AML-193 (cell line): ENCODE measurements around the gene DEF6.

ENCODE experiments used
- DNase-seq, 2 experiments: peaks; one replicate each; lab custom pipeline; 2025; lab: John Stamatoyannopoulos, UW

Gene DEF6, protein sequence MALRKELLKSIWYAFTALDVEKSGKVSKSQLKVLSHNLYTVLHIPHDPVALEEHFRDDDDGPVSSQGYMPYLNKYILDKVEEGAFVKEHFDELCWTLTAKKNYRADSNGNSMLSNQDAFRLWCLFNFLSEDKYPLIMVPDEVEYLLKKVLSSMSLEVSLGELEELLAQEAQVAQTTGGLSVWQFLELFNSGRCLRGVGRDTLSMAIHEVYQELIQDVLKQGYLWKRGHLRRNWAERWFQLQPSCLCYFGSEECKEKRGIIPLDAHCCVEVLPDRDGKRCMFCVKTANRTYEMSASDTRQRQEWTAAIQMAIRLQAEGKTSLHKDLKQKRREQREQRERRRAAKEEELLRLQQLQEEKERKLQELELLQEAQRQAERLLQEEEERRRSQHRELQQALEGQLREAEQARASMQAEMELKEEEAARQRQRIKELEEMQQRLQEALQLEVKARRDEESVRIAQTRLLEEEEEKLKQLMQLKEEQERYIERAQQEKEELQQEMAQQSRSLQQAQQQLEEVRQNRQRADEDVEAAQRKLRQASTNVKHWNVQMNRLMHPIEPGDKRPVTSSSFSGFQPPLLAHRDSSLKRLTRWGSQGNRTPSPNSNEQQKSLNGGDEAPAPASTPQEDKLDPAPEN

DNA sequence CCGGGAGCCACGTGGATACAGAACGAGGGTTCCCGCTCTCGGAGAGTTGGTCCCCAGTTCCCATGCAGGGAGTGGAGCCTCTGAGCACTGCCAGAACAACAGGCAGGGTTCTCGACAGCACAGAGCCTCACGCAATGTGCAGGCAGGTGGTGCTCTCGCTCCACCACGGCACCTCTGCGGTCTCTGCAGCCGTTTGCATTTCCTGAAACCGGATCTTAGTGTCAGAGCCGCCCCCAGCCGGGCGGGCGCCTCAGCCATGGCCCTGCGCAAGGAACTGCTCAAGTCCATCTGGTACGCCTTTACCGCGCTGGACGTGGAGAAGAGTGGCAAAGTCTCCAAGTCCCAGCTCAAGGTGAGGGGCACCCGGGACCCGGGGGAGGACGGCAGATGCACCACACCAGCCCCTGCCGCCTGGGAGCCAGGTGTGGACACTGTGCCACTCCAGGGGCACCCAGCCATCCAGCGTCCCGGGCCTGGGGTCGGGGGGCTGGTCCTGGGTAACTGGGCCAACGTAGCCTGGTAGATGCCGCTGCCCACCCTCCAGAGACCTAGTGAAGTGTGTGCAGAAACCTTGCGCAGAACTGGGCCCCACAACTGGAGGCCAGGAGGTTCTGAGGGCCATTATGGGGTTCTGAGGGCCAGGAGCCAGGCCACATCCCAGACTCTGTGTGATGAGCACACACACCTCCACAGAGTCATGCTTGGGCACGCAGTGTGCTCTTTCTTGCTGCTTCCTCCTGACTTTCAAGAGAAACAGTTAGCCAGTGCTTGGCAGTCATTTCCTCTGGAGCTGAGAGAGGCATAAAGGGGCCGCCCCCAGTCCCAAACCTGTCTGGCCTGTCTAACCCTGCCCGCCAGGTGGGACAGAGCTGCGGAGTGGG, at the start of gene DEF6:
DEF6 (plus strand) TSS at position 218 of the 881 bp plus-strand sequence; CDS start at position 257, 39 bp downstream.
- peak; percentile 95 to 98 for DNase-seq

DNA sequence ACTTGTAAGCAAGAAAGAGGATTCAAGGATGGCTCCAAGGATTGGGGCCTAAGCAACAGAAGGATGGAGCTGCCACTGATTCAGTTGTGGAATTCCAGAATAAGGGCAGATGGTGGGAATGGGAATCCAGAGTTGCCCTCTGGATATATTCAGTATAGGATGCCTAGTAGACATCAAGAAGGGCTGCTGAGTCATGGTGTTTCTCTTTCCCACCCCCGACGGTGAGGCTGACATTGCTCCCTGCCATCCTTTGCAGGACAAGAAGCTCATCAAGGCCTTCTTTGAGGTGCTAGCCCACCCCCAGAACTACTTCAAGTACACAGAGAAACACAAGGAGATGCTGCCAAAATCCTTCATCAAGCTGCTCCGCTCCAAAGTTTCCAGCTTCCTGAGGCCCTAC, 49.3 kb upstream of the DEF6 start:
- no peak for DNase-seq

DNA sequence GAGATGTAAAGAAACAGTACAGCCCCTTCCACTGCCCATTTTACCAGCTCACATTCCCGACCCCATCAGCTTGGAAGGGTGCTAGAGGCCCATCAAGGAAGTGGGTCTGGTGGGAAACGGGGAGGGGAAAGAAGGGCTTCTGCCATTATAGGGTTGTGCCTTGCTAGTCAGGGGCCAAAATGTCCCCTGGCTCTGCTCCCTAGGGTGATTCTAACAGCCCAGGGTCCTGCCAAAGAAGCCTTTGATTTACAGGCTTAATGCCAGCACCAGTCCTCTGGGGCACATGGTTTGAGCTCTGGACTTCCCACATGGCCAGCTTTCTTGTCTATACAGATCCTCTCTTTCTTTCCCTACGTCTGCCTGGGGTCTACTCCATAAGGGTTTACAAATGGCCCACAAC, 48.7 kb upstream of the DEF6 start:
- DNase-seq = no peak

DNA sequence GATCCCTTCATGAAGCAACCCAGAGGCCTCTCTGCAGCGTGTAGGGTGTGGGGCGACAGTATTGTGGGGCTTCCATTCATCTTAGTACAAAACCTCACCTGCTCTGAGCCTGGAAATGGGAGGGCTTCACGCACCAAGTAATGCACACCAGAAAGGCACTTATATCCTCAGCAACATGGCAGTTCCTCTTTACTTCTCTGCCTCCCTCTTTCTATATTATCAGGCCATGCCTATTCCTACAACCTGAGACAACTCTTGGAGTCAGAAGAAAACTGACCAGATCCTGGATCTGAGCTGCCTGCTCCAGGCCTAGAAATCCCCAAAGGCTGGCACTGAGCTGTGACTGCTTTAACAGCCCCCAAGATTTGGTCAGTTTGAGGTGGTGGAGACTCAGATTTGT, 45.7 kb upstream of the DEF6 start:
- DNase-seq = no peak

DNA sequence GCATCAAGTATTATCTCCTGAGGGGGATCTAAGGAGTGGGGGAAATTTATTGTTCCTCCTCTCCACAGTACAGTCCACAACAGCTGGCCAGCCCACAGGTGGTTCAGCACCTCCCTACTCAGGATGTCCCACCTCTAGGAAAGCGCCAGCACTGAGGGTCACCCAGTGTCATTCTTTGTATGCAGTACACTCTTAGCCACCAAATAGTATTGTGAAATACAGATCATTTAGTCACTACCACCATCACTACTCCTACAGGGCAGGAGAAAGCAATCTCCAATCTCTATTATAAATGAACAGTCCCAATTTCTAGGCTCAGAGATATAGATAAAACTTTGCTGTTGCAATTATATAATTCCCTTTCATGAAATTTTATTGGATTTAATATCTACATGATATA, 44.4 kb upstream of the DEF6 start:
- DNase-seq = peak in 1 of 2 experiments; percentile 12

DNA sequence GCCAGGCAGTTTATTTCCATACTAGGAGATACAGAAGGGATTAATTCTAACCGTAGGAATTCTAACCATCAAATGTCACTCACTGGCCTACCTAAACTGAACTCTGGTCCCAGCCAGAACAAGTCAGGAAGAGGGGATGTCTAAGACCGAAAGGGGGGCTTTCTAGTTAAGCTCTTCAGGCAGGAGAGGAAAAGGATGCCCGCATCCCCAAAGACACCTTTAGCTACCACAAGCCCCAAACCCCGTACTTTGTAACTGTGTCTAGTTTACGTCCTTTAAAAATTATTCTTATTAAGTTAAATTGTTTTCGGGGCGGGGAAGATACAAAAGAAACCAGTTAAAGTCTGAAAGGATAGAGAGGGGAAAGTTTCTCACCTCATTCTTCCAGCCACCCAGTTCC, 39.3 kb upstream of the DEF6 start:
- no peak for DNase-seq

DNA sequence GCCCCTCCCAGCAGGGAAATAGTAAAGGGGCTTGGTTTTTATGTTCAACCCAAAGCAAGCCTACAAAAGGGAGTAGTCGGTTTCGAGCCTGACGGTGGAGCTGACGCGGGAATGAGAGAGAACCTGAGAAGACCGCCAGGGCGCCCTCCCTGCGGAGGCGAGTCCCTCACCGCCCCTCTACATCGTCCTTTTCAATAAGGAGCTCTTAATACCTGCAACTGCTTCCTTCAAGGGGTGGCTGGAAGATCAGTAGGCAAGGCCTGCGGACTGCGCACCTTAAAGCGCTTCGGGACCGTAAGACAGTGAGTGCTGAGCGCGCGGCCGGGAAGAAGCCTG, 38.8 kb upstream of the DEF6 start:
- DNase-seq = no peak

DNA sequence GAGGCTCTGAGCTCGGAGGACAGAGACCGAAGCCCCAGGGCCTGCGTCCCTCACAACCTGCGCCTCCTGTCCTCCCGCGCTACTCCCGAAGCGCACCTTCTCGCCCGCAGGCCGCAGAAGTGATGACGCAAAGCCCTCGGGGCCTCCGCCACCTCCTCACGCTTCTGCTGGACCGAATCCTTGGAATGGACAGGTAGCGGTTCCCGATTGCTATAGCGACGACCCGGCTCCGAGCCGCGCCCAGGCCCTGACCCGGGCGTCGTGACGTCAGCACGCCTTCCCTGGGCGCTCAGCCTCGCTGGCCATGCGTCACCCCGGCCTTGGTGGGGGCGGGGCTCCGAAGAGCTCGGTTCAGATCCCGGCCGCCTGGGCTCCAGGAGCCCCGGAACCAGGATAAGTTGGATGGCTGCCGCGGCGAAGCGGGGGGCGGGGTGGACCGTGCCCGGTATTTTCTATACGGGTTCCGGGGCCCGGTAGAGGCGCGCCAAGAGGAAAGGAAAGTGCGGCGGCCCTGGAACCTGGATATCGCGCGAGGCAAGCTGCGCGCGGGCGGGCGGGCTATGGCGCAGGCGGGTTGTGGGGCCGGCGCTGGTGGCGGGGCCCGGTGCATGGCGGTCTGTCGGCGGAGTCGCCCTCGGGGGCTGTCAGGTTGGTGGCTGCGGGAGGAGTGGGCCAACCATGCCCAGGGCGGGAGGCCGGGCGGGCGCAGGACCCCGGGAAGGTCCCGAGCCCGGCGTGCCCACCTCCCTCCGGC, 38.2 kb upstream of the DEF6 start, which contains the start of gene ZNF76:
ZNF76 (plus strand) TSS at position 542 of the 754 bp plus-strand sequence. CDS start 21,417 bp downstream, outside the sequence.
- peak; percentile 93 to 94 for DNase-seq

DNA sequence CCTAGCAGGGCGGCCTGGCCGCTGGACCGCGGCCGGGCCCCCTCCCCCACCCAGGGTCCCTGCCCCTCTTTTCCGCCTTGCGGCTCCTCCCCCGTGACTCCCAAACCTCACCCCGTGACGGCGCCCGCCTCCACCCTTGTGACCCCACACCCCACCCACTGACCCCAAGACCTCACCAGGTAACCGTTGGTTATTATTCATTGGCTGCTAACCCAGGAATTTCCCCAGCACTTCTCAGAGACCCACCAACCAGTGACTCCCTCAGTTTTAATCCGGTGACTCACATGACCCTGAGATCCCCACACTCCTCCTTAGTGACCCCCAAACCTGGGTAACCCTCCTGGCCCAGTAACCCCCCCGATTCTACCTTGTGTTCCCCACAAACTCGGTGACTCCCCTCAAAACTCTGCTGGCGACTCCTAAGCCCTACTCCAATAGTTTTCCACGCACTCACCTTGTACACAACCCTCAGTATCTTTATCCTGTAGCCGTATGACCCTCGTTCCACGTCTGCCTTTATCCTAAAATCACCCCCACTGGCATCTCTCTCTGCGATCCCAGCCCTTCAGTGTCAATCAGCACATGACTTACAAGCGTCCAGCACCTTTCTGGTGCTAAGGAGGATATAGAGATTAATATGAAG, 37.5 kb upstream of the DEF6 start:
- DNase-seq = peak in 1 of 2 experiments; percentile 36

DNA sequence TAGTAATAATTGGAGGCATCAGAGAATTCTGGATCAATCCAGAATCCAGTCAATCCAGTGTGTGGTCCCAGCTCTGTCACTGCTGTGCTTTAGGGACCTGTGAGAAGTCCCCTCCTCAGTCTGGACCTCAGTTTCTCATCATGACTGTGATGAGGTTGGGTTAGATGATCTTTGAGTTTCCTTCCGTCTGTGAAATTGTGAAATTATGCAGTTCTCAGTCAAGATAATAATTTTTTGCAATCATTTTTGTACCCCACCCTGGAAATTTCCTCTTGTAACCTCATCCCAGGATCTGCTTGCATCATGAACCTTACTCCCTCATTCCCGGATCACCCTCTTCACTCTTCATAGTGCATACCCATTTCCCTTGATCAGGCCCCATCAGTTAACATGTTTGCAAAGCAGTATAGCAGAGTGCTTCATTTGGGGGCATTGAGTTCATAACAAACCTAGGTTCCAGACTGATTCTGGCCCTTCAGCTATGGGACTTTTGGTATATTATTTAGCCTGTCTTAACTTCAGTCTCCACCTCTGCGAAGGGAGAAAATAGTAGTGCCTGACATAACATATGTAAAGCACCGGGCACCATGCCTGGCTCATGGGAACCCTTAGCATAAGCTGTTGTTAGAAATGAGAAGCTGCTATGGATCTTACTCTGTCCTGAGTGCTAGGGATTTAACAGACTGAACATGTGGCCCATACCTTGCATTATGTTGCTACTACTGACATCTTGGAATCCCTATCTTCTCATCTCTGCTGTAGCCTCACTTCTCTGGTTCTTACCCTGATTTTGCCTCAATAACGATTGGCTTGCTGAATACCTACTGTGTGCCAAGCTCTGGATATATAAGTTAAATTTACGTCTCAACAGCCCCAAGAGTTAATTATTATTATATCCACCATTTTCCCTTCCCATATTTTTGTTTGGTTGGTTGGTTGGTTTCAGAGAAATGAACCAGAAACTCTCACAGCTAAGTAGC, 36.7 kb upstream of the DEF6 start:
- no peak for DNase-seq

DNA sequence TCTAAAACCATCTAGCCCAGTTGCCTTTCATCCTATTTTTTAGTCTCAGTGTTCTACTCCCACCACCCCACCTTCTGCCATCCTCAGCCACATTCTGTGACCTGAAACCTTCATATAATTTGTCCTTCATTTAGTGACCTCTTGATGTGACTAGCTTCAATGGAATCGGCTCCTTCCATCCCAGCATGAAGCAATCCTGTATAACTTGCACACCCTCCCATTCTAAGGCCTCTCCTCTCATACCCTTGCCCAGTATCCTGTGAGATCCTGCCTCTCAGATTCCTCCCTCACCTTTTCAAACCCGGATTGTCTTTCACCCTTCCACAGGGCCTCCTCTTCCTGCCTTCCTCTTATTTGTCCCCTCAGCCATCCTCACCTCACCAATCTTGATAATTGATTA, 35.0 kb upstream of the DEF6 start:
- no peak for DNase-seq

DNA sequence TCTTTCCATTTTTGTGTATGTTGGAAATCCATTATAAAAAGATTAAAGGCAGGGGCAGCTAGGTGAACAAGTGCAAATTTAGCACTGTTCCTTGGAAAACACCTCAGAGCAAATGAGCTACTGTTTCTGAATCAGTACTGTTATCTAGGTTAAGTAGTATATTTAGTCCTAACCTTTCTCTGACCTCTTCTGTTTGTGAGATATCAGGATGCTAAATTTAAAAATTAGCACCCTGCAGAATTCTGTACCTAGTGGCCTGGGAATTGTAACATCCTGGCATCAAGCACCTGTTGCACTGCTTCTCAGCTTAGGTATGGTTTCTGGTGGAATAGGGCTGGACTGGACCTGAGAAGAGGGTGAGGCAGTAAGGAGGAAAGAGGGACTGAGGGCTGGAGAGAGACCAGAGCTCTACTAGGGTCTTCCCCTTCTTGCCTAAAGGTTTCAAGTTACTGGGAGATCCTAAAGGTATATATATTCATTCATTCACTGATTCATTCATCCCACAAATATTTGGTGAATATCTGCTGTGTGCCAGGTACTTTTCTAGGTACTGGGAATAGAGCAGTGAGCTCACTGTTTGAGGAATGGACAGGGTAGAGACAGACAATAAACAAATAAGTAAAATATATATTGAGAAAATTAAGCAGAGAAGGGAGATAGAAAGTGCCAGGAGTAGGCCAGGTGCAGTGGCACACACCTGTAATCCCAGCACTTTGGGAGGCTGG, 32.9 kb upstream of the DEF6 start:
- DNase-seq = no peak

DNA sequence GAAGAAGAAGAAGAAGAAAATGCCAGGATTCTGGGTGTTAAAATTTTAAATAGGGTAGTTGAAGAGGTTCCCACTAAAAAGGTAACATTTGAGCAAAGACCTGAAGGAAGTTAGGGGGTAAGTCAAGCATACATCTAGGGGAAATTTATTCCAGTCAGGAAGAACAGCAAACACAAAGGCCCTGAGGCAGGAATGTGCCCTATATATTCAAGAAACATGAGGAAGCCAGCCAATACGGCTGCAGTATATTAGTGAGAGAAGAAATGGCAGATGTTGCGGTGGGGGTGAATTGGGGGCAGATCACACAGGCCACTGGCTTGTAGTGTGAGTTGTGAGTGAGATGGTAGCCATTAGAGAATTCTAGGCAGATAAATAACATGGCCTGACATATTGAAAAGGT, 32.1 kb upstream of the DEF6 start:
- DNase-seq = no peak

DNA sequence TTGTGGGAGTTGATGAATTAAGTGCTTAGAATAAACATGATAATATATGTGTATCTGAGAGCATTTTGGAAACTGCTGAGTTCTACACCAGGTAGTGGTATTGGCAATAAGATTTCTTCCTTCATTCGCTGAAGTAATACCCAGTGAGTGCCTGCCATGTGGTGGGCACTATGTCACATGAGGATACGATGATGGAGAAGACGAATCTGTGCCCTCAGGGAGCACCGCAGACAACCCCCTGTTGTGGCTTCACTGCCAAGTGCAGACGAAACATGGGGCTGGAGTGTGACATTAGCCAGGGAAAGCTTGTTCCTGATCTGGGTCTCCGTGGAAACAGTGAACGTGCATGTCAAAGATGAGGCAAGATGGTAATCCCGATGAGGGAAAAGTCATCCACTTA, 30.2 kb upstream of the DEF6 start:
- no peak for DNase-seq

DNA sequence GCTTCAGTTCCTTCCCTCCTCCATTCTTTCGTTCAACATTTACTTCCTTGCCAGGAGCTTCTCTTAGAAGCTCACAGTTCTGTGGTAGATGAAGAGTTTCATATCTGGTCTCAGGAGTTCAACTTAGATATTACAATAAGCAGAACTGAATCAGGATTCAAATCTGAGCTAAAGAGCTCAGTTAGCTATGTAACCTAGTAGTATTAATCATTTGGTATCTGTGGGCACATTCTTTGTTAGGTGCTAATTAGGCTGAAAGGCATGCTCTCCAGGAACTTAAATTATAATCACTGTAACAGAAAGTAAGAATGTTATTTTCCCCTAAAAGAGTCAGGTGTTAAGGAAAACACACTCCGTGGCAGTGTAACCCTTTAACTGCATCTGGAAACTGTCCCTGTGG, 29.7 kb upstream of the DEF6 start:
- no peak for DNase-seq

DNA sequence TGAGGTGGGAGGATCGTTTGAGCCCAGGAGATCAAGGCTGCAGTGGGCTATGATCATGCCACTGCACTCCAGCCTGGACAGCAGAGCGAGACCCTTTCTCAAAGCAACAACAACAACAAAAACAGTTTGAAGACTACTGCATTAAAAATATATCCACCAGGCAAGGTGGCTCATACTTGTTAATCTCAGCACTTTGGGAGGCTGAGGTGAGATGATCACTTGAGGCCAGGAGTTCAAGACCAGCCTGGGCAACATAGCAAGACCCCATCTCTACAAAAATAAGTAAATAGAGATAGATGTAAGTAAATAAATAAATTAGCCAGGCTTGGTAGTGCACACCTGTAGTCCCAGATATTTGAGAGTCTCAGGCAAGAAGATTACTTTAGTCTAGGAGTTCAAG, 25.6 kb upstream of the DEF6 start:
- no peak for DNase-seq

DNA sequence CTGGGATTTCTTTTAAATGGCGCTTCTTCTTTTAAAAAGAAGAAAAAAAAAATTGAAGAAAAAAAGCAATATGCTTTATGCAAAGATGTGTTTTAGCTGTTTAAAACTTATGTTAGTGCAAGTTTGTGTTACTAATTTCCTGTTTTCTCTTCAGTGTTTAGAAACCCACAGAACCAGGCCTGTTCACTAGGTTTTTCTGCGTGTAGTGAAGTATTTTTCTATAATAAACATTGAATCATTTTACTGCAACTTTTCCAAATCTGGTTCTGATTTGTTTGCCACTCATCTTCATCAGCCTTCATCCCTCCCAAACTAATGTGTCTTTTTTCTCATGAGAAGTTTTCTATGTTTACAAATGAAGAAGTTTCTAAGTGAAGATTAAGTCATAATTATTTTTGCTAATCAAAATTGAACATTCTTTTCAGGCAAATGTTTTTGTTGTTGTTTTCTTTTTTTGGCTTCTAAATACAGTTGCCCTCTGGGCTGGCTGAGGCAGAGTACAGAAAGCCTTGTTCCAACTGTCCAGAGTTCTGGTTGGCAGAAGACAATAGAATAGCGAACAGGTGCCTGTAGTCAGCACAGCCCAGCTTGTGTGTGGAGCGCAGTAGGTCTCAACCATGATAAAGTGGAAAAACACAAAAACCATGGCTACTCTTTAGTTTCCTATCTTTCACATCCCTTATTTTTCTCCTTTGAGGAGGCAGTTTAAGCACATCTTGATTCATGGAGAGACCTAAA, 23.6 kb upstream of the DEF6 start:
- no peak for DNase-seq

DNA sequence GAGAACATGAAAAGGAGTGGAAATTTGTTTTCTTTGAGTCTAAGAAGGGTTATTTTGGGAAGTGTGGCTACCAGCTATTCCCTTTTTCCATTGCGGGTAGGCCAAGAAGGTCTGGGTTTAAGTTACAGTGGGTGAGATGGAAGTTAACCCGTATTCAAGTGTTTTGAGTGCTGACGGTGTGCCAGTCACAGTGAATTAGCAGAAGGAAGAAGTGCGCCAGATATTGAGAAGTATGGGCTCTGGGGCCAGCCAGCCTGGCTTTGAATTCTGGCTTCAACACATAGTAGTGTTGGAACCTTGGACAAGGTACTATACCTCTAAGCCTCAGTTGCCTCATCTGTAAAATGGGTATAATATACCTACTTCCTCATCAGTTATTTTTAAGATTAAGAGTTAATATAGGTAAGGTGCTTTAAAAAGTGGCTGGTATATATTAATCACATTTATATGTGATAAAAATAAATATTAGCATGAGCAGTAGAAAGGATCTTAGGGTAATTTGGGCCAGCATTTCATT, 21.8 kb upstream of the DEF6 start:
- no peak for DNase-seq

DNA sequence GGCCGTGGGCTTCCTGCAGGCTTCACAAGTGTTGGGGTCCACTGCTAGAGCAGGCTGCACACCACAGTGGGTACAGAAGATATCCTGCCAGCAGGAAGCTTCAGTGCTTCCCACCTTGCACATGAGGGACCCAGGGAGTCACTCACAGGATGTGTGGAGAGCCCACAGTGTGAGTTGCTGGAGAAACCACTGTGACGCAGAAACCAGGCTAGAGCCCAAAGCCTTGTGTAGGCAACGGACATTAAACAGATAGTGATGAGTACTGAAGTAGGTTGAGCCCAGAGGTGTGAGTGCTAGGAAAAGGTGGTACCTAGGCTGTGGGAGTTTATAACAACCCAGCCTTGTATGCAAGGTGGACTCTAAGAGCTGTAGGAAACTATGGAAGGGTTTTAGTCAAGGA, 18.9 kb upstream of the DEF6 start:
- no peak for DNase-seq
